NCI-H345 treated with DMSO at 0.1 percent for 48 hours (cell line): ENCODE results near the gene ITIH2.
A peak's percentile ranks its signal among the peaks of the same experiment; 100 is the strongest.
"Not testable (repeated sequence)": the region's sequence is repeated elsewhere in the genome, so short reads cannot be mapped to it uniquely, and the experiment has no call there.

Experiments
- DNase-seq: peaks from one replicate; lab custom pipeline; 2025; ENCODE audit not compliant: unreplicated experiment; lab: John Stamatoyannopoulos, UW

ITIH2 gene

DNA sequence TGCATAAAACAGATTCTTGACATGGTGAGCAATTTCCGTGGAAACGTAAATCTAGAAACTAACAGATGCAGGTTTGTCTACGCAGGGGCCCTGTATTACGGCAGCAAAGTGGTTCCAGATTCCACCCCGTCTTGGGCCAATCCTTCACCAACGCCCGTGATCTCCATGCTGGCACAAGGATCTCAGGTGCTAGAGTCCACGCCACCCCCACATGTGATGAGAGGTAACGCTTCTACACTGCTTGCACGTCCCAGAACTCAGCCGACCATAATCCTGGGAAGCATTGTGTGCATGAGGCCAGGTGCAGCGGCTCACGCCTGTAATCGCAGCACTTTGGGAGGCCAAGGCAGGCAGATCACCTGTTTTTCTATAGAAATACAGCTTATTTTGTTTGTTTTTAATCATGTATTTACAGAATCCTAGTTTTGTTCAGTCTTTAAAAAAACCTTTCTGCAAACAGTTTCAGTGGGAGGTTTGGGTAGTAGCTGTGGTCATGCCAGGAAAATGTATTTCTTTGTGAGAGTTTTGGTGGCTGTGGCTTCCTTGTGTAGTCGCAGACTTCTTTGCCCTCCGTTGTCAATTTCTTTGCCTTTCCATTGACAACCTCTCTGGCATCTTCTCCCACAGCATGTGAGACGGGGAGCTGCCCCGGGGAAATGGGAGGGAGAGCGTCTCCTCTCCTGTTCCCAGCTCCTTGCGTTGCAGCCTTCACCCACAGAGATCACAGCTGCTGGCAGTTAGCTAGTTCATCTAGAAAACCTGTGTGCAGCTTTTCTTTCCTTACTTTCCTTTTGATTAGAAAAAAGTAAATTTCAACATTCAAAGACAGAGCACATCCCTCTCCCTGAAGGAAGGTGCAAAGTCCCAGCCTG is 35.7 kb downstream of the ITIH2 start:
- DNase-seq = no peak

DNA sequence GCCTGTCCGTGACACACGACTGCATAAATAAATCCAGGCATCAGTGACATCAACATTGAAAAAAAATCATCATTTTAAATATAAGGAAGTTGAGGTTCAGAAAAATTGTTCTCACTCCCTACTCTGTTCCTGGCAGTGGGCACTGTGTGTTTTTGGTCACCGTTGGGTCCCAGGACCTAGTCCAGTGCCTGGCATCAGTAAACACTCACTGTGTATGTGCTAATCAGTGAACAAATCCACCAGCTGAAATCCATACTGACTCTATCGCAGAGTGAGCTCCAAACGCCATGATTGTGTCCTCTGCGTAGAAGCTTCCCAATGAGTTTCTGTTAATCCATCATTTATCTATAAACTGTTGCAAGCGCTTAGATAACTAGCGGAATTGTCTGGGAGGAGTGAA is 41.2 kb downstream of the ITIH2 start:
- no peak for DNase-seq

DNA sequence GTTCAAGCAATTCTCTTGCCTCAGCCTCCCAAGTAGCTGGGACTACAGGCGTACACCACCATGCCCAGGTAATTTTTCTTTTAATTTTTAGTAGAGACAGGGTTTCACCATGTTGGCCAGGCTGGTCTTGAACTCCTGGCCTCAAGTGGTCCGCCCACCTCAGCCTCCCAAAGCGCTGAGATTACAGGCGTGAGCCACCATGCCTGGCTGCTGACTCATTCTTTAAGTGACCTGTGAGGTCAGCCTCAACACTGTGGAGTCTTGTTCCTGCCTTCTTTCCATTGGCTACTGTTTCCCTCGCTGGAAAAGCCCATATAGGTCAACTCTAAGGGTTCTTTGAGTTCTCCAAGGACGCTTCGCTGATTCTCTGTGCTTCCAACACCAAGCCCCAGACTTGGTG is 45.5 kb downstream of the ITIH2 start:
- not testable (repeated sequence) for DNase-seq

DNA sequence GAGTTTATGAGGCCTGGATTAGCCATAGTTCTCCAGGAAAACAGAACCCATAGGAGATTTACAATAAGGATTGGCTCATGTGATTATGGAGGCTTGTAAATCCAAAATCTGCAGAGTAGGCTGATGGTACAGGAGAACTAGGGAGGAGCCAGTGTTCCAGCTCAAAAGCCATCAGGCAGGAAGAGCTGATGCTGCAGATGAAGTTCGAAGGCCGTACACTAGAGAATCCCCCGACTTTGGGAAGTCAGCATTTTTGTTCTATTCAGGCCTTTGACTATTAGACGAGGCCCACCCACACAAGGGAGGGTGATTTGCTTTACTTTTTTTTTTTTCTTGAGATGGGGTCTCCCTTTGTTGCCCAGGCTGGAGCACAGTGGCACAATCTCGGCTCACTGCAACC is 47.1 kb downstream of the ITIH2 start:
- no peak for DNase-seq

DNA sequence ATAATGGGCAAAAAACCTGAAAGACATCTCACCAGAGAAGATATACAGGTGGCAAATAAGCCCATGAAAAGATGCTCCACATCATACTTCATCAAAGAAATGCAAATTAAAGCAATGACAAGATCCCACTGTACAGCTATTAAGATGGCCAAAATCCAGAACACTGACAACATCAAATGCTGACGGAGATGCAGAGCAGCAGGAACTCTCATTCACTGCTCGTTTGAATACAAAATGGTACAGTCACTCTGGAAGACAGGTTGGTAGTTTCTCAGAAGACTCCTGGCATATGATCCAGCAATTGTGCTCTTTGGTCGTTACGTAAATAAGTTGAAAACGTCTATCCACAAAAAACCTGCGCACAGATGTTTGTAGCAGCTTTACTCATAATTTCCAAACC is 49.1 kb downstream of the ITIH2 start:
- DNase-seq = no peak

DNA sequence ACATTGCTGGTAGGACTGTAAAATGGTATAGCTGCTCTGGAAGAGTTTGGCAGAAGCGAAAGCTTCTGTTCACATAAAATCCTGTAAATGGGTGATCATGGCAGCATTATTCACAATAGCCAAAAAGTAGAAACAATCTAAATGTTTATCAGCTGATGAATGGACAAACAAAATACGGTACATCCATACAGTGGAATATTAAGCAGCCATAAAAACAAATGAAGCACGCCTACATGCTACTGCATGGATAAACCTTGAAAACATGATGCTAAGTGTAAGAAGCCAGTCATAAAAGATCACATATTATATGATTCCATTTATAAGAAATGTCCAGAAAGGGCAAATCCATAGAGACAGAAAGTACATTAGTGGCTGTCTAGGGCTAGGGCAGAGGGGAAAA is 52.0 kb downstream of the ITIH2 start:
- DNase-seq = no peak

DNA sequence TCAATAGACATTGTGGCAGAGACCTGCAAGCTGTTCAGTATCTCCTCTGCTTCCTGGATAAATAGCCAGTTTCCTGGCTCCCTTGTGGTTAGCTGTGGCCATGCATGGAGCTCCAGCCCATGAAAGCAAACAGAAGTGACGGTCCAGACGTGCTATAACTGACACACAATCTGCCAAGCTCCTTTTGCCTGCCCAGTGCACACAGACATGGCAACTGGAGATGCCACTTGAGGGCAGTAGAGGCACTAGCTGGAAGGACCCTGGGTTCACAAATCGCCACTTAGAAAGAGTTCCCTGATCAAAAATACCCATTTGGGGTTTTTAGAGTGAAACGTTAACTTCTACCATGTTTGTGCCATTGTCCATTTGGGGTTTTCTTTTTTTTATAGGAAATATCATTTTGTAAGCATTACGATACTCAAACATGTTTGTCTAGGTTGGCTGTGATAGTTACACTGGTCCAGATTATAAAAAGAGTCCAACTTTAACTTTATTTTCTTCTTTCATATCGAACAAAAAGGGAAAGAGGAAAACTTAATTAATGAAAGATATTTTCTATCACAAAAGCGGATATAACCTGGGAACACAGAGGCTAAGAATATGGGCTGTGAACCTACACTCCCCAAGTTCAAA is 53.4 kb downstream of the ITIH2 start:
- DNase-seq = no peak

DNA sequence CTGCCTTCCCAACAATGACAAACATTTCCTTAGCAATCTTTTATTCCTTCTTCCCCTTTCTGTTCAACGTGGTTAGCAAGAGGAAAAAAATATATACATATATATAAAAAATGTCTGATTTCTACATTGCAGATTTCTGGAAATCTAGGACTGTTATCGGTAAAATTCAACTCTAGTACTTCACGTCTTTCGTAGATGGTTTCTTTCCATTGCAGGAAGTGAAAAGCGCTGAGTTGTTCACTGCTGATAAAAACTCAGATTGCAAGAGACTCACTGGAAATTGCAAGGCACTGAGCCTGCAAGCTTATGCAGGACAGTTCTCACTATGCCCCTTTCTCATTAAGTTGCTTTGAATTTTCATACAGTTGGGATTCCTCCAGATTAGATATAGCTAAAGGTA is 60.8 kb downstream of the ITIH2 start:
- no peak for DNase-seq

DNA sequence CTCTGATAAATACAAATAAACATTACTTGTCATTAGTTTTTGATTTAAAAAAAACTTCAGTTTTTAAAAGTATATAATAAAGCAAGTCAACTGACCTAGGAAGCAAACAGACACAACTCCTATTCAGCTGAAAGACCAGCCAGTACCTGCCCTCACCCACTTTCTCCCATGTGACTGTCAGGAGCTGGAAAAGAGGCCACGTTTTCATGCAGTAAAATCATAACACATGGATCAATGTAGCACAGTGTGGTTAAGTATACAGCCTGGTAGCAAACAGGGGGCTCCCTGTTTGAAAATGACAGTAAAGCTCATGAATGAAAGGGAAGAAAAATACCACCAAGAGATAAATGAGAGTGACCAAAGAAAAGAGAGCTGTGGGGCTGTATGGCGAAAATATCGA is 63.1 kb downstream of the ITIH2 start:
- DNase-seq = no peak

DNA sequence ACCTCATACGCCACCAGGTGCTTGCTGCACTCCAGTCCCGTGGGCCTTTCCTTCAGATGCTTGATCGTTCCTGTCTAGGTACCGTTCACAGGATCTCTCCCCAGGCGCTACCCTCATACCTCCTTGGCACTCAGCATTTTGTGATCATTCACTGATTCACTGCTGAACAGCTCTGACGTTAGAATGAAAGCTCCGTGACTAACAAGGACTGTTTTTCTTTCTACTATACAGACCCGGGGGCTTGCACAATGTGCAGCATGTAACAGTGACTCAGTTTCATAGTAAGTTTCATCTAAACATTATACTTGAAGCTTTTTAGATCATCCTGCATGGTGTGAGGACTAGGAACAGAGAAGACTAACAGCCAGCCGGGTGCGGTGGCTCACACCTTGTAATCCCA is 64.1 kb downstream of the ITIH2 start:
- DNase-seq = no peak

DNA sequence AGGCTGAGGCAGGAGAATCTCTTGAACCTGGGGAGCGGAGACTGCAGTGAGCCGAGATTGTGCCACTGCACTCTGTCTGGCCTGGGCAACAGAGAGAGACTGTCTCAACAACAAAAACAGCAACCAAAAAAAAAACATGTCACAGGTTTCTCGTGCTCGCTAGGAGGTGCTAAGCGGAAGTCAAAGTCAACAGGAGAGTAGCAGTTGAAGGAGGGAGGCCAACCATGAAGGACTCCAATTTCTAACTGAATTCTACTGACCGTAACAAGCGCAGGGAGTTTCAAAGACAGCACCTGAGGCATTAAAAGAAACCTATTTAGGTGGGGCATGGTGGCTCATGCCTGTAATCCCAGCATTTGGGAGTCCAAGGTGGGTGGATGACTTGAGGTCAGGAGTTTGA is 65.3 kb downstream of the ITIH2 start:
- DNase-seq = no peak

DNA sequence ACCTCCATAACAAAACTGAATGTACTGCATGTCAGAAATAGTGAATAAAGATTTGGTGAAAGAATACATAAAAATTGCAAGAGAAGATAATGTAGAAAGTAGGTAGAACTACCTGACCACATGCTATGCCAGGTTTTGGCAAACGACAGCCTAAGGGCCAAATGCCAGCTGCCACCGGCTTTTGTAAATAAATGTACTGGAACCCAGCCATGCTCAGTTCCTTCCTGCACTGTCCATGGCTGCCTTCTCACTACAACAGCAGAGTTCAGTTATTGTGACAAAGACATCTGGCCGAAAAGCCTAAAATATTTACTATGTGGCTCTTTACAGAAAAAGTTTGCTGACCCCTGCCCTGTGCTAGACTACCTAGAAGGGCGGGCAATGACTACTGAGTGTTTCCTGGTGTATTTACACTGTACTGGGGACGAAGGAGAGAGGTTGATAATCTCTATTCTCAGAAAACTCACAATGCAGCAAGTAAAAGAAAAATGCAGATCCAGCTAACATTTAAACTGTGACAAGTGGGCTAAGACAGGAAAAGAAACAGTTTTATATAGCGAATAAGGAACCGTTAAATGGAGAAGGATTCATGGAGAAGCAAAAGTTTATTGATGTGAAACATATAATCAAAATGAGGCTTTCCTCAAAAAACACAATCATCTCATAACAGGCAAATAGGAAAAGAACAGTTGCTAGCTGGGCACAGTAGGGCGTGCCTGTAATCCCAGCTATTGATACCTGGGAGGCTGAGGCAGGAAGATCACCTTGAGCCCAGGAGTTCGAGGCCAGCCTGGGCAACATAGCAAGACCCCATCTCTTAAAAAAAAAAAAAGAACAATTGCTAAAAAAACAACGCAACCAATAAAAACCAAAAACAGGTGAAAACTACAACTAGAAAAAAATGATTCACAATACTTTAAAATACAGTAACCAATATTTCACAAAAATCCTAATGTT is 71.0 kb downstream of the ITIH2 start:
- no peak for DNase-seq

DNA sequence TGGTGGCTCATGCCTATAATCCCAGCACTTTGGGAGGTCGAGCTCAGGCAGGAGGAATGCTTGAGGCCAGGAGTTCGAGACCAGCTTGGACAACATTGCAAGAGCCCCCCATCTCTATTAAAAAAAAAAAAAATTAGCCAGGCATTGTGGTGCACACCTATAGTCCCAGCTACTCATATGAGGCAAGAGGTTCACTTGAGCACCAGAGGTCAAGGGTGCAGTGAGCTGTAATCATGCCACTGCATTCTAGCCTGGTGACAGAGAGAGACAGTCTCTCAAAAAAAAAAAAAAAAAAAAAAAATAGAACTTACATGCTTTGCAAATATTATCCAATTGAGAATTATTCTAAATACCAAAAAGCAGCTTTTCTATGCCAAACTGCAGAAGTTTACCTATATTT is 73.7 kb downstream of the ITIH2 start:
- DNase-seq = no peak

DNA sequence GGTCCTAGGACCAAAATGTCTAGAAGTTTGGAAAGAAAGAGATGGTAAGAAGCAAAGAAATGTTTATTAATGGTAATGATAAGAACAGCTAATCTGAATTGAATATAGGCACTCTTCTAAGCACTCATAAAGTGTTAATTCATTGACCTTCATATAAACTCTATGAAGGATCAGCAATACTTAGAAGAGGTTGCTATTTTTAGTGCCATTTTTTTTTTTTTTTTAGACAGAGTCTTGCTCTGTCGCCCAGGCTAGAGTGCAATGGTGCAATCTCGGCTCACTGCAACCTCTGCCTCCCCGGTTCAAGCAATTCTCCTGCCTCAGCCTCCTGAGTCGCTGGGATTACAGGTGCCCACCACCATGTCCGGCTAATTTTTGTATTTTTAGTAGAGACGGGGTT is 79.1 kb downstream of the ITIH2 start:
- not testable (repeated sequence) for DNase-seq

DNA sequence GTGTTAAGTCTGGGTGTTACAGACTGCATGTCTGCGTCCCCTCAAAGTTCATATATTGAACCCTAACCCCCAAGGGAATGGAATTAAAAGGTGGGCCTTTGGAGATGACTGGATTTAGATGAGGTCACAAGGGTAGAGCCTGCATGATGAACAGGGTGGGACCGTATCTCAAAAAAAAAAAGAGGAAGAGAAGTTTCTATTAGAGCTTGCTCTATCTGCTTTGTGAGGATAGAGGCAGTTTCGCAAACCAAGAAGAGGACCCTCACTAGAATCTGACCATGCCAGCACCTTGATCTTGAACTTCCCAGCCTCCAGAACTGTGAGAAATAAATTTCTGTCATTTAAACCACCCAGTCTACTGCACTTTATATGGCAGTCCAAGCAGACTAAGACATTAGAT is 83.3 kb downstream of the ITIH2 start:
- DNase-seq = no peak

DNA sequence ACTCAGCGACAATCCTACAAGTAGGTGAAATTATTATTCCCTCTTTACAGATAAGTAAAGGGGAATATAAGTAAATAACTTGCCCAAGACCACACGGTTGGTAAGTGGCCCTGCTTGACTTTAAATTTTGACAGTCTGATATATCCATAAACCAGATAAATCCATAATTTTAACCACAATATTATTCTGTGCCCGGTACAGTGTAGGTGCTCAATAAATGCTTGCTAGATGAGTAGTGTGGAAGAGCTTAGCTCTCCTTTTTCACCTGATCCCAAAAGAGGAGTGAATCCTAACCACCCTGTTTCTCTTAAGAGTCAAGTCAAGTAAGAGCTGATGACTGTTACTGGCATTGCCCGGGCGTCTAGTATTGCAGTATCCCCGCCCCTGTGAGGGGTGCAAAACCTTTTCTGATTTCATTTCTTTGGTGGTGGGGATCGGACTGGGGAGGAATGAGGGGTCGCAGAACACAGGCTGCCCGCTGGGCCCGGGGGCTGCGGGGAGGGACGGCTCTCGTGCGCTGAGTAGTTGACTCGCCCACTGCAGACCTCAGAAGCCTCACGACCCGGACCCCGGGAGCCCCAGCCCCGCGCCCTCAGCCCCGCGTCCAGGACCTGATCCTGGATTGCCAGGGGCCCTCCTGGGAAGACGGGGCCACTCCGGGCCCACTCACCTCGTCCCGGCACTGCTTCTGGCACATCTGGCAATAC is 84.2 kb downstream of the ITIH2 start:
- DNase-seq = no peak

DNA sequence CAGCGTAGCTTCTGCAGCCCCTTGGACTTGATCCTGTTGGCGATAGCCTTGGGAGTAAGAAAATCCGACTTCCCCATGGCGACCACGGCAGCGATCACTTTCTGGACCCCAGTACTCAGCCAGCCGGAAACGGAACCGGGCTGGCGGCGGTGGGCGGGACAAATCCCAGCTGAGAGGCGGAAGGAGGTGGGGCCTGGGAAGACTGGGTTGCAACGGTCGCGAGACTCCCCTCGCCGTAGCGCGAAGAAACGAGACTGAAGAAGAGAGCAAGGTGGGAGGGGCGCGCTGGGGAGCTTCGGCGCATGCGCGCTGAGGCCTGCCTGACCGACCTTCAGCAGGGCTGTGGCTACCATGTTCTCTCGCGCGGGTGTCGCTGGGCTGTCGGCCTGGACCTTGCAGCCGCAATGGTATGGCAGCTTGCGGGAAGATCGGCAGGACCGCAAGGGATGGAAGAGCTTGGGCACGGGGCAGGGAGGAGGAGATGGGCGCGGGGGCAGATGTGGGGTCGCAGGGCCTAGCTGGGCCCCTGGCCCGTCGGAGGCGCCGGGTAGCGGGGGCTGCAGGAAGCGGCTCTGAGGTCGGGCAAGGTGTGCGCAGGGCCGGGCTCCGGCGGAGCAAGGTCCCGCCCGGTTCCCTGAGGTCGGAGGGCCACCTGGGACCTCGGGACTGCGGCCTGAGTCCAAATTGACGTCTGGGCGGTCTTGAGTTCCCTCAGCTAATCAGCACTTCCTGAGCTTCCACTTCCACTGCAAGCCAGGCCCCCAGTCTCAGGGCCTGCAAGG is 84.9 kb downstream of the ITIH2 start, which contains the start of the genes ATP5F1C and KIN:
Gene ATP5F1C, plus strand, starts transcription at position 321 of the 782 bp plus-strand sequence. Its CDS starts 31 bp downstream, at position 352.
Gene KIN, minus strand, starts transcription at position 137 of the 782 bp plus-strand sequence. Its CDS starts 60 bp downstream, at position 77.
- DNase-seq = peak; percentile 83

DNA sequence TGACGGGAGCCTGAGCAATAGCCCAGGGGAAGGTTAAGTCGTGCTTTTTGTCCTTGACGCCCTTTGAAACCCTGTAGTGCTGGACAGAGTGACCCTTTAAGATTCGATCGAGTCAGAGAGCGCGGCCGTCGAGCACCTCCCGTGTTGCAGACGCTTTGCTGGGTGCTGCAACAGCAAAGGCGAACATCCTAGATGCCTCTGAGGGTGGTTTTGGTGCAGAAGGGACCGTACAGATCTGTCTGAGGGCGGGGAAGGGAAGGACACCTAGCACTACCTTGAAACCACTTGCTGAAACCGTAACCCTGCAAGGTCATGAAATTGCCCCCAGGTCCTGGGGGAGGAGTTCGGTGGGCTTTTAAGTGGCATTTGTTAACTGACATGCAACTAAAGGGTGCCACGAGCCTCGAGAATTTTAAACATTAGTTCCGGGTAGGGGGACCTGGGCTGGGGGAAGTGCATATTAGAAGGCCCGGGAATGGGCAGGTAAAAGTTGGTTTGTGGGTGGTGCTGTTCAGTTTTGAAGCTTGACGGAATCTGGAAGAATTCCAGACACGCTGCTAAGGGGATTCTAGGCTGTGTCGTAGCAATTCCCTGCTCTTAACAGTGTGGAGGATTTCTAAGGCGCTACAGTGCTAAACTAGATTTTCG is 85.6 kb downstream of the ITIH2 start:
- DNase-seq = no peak

DNA sequence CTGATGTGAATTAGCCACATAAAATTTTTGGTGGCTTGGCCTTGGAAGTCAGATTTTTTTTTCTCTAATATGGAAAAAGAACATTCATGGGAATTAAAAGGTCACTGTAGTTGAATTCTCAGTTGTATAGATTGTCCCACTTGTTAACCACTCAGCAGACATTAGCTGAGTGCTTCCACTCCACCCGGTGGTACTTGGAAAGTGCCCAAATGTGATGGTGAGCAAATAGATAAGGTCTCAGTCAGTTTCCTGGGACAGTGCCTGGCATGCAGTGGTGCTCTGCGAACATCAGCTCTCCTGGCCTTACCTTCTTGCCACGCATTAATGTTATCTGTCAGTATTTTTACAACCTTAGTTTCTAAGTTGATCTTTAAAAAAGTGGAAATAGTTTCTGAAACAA is 86.3 kb downstream of the ITIH2 start:
- DNase-seq = no peak
